Mammary epithelial cell (primary cell): ENCODE results near the gene KHDC3L.

ENCODE experiments used
- CTCF ChIP-seq, 2 donors: IDR thresholded peaks in 1 of 2; conservative IDR thresholded peaks in 1 of 2; 2 replicates each; pipeline ENCODE4 v1.5.1; 2011 to 2012; ENCODE audit warnings: inconsistent platforms in 2 of 2, low read length in 2 of 2, mild to moderate bottlenecking in 2 of 2, control low read depth in 1 of 2, low read depth in 1 of 2; ENCODE audit not compliant: insufficient read depth in 1 of 2; ENCODE audit errors: extremely low read depth in 1 of 2
- EZH2 ChIP-seq: IDR thresholded peaks from 2 replicates; pipeline ENCODE4 v1.6.1; 2012; ENCODE audit warnings: low read length, inconsistent platforms, borderline replicate concordance

- TF ChIP-seq CTCF (conservative IDR thresholded peaks at IDR 0.05 in 1 of 2, IDR thresholded peaks at IDR 0.05 in 1 of 2; ENCODE audit: extremely low read depth in 1 of 2, insufficient read depth in 1 of 2, low read depth in 1 of 2, low read length in 2 of 2) (peak; percentile 54 to 81), EZH2 (no peak)
Measured at GRCh38 chr6:73388800-73389512, 26.5 kb downstream of the KHDC3L start.
